ENCODE results near the gene ODF2L.

The ODF2L gene

DNA sequence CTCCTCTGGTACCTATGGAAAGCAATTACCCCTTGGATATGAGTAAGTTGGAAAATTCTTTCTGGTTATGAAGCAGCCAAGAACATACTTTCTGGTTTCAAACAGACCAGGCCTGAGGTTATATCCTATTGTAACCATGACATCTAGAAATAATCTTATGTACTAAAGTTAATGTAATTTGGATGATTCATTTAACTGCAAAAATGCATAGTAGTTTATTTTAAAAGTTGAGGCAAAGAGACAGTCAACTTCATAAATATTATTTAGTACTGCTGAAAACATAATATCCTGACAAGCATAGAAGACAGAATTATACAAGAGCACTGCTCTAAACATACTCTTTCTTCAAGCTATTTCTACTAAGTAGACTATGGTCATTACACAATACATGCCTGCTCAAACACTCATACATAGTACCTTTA, 25.5 kb downstream of the ODF2L start:
- H3K4me3 ChIP-seq (IDR thresholded peaks at IDR 0.05; ENCODE audit: insufficient read depth, low read depth, low read length), result no peak overlapping the region
- H3K79me2 ChIP-seq (ENCODE audit: insufficient read depth, low read depth), result no peaks in the 10 kb centered on the region
- no peaks in the 10 kb centered on the region for H4K20me1 ChIP-seq (ENCODE audit: insufficient read depth)
- H3K4me2 ChIP-seq, result no peak overlapping the region
- no peak overlapping the region for H3K27ac ChIP-seq
- no peaks in the 10 kb centered on the region for H3K36me3 ChIP-seq (ENCODE audit: insufficient read depth)
- no peak overlapping the region for H3K9ac ChIP-seq
- H2AFZ ChIP-seq (ENCODE audit: low read depth), result no peak overlapping the region
- H3K27me3 ChIP-seq (ENCODE audit: insufficient read depth, low read depth), result no peaks in the 10 kb centered on the region
- no peaks in the 10 kb centered on the region for H3K4me1 ChIP-seq (ENCODE audit: low read depth, poor library complexity, severe bottlenecking)
- TF ChIP-seq, protein P1, sequence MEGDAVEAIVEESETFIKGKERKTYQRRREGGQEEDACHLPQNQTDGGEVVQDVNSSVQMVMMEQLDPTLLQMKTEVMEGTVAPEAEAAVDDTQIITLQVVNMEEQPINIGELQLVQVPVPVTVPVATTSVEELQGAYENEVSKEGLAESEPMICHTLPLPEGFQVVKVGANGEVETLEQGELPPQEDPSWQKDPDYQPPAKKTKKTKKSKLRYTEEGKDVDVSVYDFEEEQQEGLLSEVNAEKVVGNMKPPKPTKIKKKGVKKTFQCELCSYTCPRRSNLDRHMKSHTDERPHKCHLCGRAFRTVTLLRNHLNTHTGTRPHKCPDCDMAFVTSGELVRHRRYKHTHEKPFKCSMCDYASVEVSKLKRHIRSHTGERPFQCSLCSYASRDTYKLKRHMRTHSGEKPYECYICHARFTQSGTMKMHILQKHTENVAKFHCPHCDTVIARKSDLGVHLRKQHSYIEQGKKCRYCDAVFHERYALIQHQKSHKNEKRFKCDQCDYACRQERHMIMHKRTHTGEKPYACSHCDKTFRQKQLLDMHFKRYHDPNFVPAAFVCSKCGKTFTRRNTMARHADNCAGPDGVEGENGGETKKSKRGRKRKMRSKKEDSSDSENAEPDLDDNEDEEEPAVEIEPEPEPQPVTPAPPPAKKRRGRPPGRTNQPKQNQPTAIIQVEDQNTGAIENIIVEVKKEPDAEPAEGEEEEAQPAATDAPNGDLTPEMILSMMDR (conservative IDR thresholded peaks at IDR 0.05; ENCODE audit: low read depth, low read length), result no peak

DNA sequence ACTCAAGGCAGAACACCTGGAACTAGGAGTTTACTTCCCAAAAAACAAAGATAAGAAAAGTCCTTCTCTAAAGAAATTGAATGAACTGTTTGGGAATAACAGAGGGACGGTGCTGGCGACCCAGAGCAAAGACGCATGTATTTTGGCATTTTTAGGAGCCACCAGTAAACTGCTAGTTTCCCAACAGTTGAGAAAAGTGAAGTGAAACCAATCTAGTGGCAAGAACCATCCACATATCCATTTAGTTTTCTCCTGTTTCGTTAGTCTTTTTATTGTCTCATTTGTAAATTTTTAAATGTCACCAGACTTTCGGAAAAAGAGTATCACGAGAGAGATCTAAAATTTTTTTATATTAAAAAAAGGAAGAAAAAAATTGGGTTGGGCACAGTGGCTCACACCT, 30.2 kb downstream of the ODF2L start:
- H3K27ac ChIP-seq, result no peak overlapping the region
- H3K27me3 ChIP-seq (ENCODE audit: insufficient read depth, low read depth), result no peaks in the 10 kb centered on the region
- no peaks in the 10 kb centered on the region for H3K79me2 ChIP-seq (ENCODE audit: insufficient read depth, low read depth)
- TF ChIP-seq, protein P1 (conservative IDR thresholded peaks at IDR 0.05; ENCODE audit: low read depth, low read length), result no peak
- H3K4me1 ChIP-seq (ENCODE audit: low read depth, poor library complexity, severe bottlenecking), result no peaks in the 10 kb centered on the region
- H4K20me1 ChIP-seq (ENCODE audit: insufficient read depth), result no peaks in the 10 kb centered on the region
- no peak overlapping the region for H3K4me2 ChIP-seq
- no peak overlapping the region for H3K4me3 ChIP-seq (IDR thresholded peaks at IDR 0.05; ENCODE audit: insufficient read depth, low read depth, low read length)
- no peaks in the 10 kb centered on the region for H3K36me3 ChIP-seq (ENCODE audit: insufficient read depth)
- no peak overlapping the region for H3K9ac ChIP-seq
- H2AFZ ChIP-seq (ENCODE audit: low read depth), result no peak overlapping the region

DNA sequence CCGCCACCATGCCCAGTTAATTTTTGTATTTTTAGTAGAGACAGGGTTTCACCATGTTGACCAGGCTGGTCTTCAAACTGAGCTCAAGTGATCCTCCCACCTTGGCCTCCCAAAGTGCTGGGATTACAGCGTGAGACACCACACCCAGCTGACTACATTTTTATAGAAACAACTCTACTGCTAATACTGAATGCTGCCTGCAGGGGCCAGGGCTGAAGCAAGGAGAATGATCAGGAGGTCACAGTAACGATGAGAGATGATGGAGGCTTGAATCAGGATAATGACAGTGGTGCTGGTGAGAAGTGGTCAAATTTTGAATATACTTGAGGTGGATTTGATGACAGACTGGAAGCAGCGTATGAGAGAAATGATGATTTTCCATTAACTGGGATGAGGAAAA, 33.3 kb downstream of the ODF2L start:
- Histone ChIP-seq H3K27me3 (ENCODE audit: insufficient read depth, low read depth) (no peaks in the 10 kb centered on the region), H3K4me3 (IDR thresholded peaks at IDR 0.05; ENCODE audit: insufficient read depth, low read depth, low read length) (no peak overlapping the region), H3K4me2 (no peak overlapping the region), H3K79me2 (ENCODE audit: insufficient read depth, low read depth) (no peaks in the 10 kb centered on the region), H4K20me1 (ENCODE audit: insufficient read depth) (no peaks in the 10 kb centered on the region), H3K36me3 (ENCODE audit: insufficient read depth) (no peaks in the 10 kb centered on the region), H3K4me1 (ENCODE audit: low read depth, poor library complexity, severe bottlenecking) (no peaks in the 10 kb centered on the region), H3K9ac (no peak overlapping the region), H2AFZ (ENCODE audit: low read depth) (no peak overlapping the region), H3K27ac (no peak overlapping the region)
- TF ChIP-seq, protein P1 (conservative IDR thresholded peaks at IDR 0.05; ENCODE audit: low read depth, low read length), result no peak

DNA sequence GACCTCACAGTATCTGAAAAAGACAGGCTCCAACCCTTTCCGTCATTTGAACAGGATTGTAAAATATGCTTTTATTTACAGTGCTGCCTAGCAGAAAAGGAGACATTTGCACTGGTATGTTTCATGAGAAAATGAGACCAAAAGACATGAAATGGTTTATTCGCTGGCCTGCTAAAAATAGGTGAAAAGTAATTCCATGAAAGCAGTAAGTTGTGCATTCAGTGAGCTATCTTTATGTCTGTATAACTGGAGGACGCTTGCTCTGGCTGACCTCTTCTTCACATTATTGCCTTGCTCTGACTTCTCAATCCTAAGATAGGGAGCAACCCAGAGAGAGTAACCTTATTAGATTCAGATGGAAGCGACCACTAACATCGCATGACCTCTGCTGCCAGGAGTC, 38.3 kb downstream of the ODF2L start:
- Histone ChIP-seq H3K4me1 (ENCODE audit: low read depth, poor library complexity, severe bottlenecking) (no peaks in the 10 kb centered on the region), H3K27me3 (ENCODE audit: insufficient read depth, low read depth) (no peaks in the 10 kb centered on the region), H4K20me1 (ENCODE audit: insufficient read depth) (no peaks in the 10 kb centered on the region), H3K79me2 (ENCODE audit: insufficient read depth, low read depth) (no peaks in the 10 kb centered on the region), H2AFZ (ENCODE audit: low read depth) (no peak overlapping the region), H3K27ac (no peak overlapping the region), H3K36me3 (ENCODE audit: insufficient read depth) (no peaks in the 10 kb centered on the region), H3K4me2 (no peak overlapping the region), H3K4me3 (IDR thresholded peaks at IDR 0.05; ENCODE audit: insufficient read depth, low read depth, low read length) (no peak overlapping the region), H3K9ac (no peak overlapping the region)
- TF ChIP-seq, protein P1 (conservative IDR thresholded peaks at IDR 0.05; ENCODE audit: low read depth, low read length), result no peak

Data from KMS-11 (cell line).